SK-N-SH (cell line): ENCODE measurements around the gene DNAJC13. TPM values are rescaled to one million over a fixed set of nuclear protein-coding genes. Genes with fewer than 3 reads are reported as not detected.

Source experiments
- CTCF ChIA-PET: fragments of 300-600, 350-600 bp; formaldehyde crosslinking; extraction: SDS; loops from one replicate; lab custom pipeline; 2021; lab: Yijun Ruan, JAX
- POLR2A ChIA-PET: fragments of 350-600 bp; sonication (Branson Sonifier 250); formaldehyde crosslinking; extraction: SDS; loops from one replicate; lab custom pipeline; 2020; ENCODE audit warnings: antibody characterized with exemption, inconsistent platforms; lab: Yijun Ruan, JAX
- DNase-seq: peaks from one replicate; pipeline ENCODE4 v3.0.0; 2012
- H2AFZ ChIP-seq: fragments of 200-600 bp; sonication (generic); 2 replicates; pipeline ENCODE4 v1.8.1; 2016; ENCODE audit warnings: antibody characterized with exemption, mild to moderate bottlenecking, low read depth
- H3F3A ChIP-seq: fragments of 200-600 bp; sonication (generic); replicated peaks from 2 replicates; pipeline ENCODE3; 2016; ENCODE audit warnings: antibody characterized with exemption, mild to moderate bottlenecking; ENCODE audit not compliant: insufficient read depth
- H3K27ac ChIP-seq, 2 experiments: fragments of 200-500 bp in 1 of 2; fragments of 200-600 bp in 1 of 2; sonication (Bioruptor generic) in 1 of 2; sonication (generic), shearing (Covaris generic) in 1 of 2; 2 replicates each; pipeline versions ENCODE4 v1.5.1 to v1.6.1; 2014 to 2016; ENCODE audit warnings: low read depth in 2 of 2, inconsistent platforms in 1 of 2, low read length in 1 of 2, mild to moderate bottlenecking in 1 of 2, mixed read lengths in 1 of 2
- H3K27me3 ChIP-seq: fragments of 200-600 bp; sonication (generic), shearing (Covaris generic); 2 replicates; pipeline ENCODE4 v1.6.1; 2016; ENCODE audit warnings: mixed run types; ENCODE audit not compliant: insufficient read depth
- H3K36me3 ChIP-seq, 2 experiments: fragments of 200-500 bp in 1 of 2; fragments of 200-600 bp in 1 of 2; sonication (Bioruptor generic) in 1 of 2; sonication (generic) in 1 of 2; replicated peaks in 1 of 2; 2 replicates each; pipeline versions ENCODE3 to v1.5.1; 2014 to 2016; ENCODE audit warnings: low read length in 1 of 2, mild to moderate bottlenecking in 1 of 2; ENCODE audit not compliant: insufficient read depth in 2 of 2, control insufficient read depth in 1 of 2
- H3K4me1 ChIP-seq, 2 experiments: fragments of 200-500 bp in 1 of 2; fragments of 200-600 bp in 1 of 2; sonication (Bioruptor generic) in 1 of 2; sonication (generic), shearing (Covaris generic) in 1 of 2; 2 replicates each; pipeline versions ENCODE4 v1.5.1 to v1.6.1; 2014 to 2016; ENCODE audit warnings: low read depth in 1 of 2, low read length in 1 of 2, mixed run types in 1 of 2; ENCODE audit not compliant: insufficient read depth in 2 of 2, control insufficient read depth in 1 of 2
- H3K4me2 ChIP-seq: fragments of 200-600 bp; sonication (generic), shearing (Covaris generic); 2 replicates; pipeline ENCODE4 v1.6.1; 2017; ENCODE audit warnings: mixed run types
- H3K4me3 ChIP-seq, 2 experiments: fragments of 200-500 bp in 1 of 2; fragments of 200-600 bp in 1 of 2; sonication (Bioruptor generic) in 1 of 2; sonication (generic), shearing (Covaris generic) in 1 of 2; 2 replicates each; pipeline versions ENCODE4 v1.5.1 to v1.8.1; 2014 to 2016; ENCODE audit warnings: low read depth in 2 of 2, inconsistent platforms in 1 of 2, low read length in 1 of 2, mild to moderate bottlenecking in 1 of 2, mixed read lengths in 1 of 2, moderate library complexity in 1 of 2
- H3K79me2 ChIP-seq: fragments of 200-600 bp; sonication (generic); 2 replicates; pipeline ENCODE4 v1.8.1; 2017; ENCODE audit warnings: mild to moderate bottlenecking; ENCODE audit not compliant: insufficient read depth
- H3K9ac ChIP-seq: fragments of 200-600 bp; sonication (generic); 2 replicates; pipeline ENCODE4 v1.6.1; 2017; ENCODE audit warnings: mixed run types
- H3K9me2 ChIP-seq: fragments of 200-600 bp; sonication (generic); 2 replicates; pipeline ENCODE4 v1.6.1; 2017; ENCODE audit warnings: mixed run types
- H3K9me3 ChIP-seq: fragments of 200-600 bp; sonication (generic); 2 replicates; pipeline ENCODE4 v1.6.1; 2017; ENCODE audit warnings: mixed run types, mild to moderate bottlenecking, moderate library complexity
- H4K20me1 ChIP-seq: fragments of 200-600 bp; sonication (generic); 2 replicates; pipeline ENCODE4 v1.6.1; 2017; ENCODE audit warnings: mild to moderate bottlenecking, mixed run types; ENCODE audit not compliant: insufficient read depth
- EZH2phosphoT487 ChIP-seq: fragments of 200-600 bp; sonication (generic); IDR thresholded peaks from 2 replicates; pipeline ENCODE4 v1.6.1; 2017; ENCODE audit warnings: low read depth, mixed run types, mild to moderate bottlenecking, antibody characterized with exemption, moderate library complexity, borderline replicate concordance
- GABPA ChIP-seq: IDR thresholded peaks from 2 replicates; pipeline ENCODE4 v1.4.0; 2012; ENCODE audit warnings: low read depth, mild to moderate bottlenecking
- GATA2 ChIP-seq: sonication (generic); formaldehyde crosslinking; IDR thresholded peaks from 2 replicates; pipeline ENCODE4 v1.5.0; 2020; ENCODE audit warnings: mild to moderate bottlenecking, missing genetic modification reagents
- JUND ChIP-seq: IDR thresholded peaks from 2 replicates; pipeline ENCODE4 v1.4.0; 2012
- RFX5 ChIP-seq: IDR thresholded peaks from 2 replicates; pipeline ENCODE4 v1.6.1; 2012; ENCODE audit warnings: mild to moderate bottlenecking, improper control_type of control experiment, low read length
- YY1 ChIP-seq: IDR thresholded peaks from 2 replicates; pipeline ENCODE4 v1.4.0; 2012; ENCODE audit warnings: low read depth, mild to moderate bottlenecking
- WGBS: methylation state at CpG from one replicate; pipeline ENCODE4 v1.1.6; 2017; ENCODE audit warnings: low lambda C conversion rate; 5-methylcytosine and 5-hydroxymethylcytosine counted together
- polyA plus RNA-seq, 3 experiments: library from polyadenylated mRNA; depleted of rRNA; stranded (reverse); fragments of >200 nt; gene quantifications; 2 replicates each; pipeline ENCODE4 v1.2.3, GENCODE V29; 2012
- TF ChIP-seq, protein P1 (sequence below): fragments of 150-350 bp; IDR thresholded peaks from 2 replicates; pipeline ENCODE4 v1.6.1; 2016; ENCODE audit warnings: mild to moderate bottlenecking, low read depth, low read length
- TF ChIP-seq, protein P2 (sequence below): IDR thresholded peaks from 2 replicates; pipeline ENCODE4 v1.4.0; 2012; ENCODE audit warnings: low read depth
- TF ChIP-seq, protein P3 (sequence below): fragments of 150-350 bp; IDR thresholded peaks from 2 replicates; pipeline ENCODE4 v1.6.1; 2017; ENCODE audit warnings: antibody characterized with exemption, low read length, low read depth, borderline replicate concordance
- TF ChIP-seq, protein P4 (sequence below): IDR thresholded peaks from 2 replicates; pipeline ENCODE4; 2012
- TF ChIP-seq, protein P5 (sequence below): IDR thresholded peaks from 2 replicates; pipeline ENCODE4 v1.4.0; 2012; ENCODE audit warnings: low read depth, borderline replicate concordance

The DNAJC13 gene
- polyA plus RNA-seq, 1 of the 3 experiments (the other 2 are of a cell fraction), result 10.8 TPM

DNA sequence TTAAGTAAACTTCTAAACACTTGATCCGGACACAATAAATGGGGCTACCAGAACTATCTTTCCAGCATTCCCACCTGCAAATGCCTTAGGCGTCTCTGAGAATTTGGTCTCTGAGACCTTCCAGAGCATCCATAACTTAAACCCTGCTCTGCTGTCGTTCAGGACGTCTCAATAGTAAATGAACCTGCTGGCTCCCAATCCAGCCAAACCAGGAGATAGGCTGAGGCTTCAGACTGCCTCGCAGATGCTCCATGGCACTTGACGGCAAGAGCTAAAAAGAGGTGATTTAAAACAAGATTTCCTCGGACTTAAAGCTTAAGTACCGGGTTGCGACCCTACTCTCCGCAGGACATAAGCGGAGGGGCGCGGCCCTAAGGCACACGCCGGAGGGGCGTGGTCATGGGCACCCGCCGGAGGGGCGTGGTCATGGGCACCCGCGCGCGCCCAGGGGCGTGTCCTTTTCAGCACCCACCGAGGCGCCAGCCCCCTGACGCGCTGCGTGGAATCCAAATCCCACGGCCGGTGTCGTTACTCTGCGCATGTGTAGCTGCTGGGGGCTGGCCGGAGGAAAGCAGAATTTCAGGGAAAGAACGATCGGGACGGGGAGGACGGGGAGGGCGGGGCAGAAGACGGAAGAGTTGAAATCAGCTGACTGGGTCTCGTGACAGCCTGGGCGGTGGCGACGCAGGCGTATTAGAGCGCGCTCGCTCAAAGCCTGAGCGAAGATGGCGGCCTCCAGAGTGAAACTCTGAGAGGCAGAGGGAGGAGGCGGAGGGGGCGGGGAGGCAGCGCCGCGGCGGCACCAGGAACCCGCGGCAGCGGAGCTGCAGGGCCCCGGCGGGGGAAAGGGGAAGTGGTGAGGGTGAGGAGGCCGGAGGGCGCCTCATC, at the start of gene DNAJC13 (continued):
- no peak for TF ChIP-seq RFX5
- TF ChIP-seq, protein P1, sequence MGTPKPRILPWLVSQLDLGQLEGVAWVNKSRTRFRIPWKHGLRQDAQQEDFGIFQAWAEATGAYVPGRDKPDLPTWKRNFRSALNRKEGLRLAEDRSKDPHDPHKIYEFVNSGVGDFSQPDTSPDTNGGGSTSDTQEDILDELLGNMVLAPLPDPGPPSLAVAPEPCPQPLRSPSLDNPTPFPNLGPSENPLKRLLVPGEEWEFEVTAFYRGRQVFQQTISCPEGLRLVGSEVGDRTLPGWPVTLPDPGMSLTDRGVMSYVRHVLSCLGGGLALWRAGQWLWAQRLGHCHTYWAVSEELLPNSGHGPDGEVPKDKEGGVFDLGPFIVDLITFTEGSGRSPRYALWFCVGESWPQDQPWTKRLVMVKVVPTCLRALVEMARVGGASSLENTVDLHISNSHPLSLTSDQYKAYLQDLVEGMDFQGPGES, result no peak
- TF ChIP-seq GATA2 (CRISPR knock-in tag), result no peak
- TF ChIP-seq, protein P2, sequence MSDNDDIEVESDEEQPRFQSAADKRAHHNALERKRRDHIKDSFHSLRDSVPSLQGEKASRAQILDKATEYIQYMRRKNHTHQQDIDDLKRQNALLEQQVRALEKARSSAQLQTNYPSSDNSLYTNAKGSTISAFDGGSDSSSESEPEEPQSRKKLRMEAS, result peak; percentile 24; the same call in 1 of the 2 replicates
- TF ChIP-seq, protein P3, sequence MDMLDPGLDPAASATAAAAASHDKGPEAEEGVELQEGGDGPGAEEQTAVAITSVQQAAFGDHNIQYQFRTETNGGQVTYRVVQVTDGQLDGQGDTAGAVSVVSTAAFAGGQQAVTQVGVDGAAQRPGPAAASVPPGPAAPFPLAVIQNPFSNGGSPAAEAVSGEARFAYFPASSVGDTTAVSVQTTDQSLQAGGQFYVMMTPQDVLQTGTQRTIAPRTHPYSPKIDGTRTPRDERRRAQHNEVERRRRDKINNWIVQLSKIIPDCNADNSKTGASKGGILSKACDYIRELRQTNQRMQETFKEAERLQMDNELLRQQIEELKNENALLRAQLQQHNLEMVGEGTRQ, result peak; percentile 86; the same call in 1 of the 2 replicates
- peak; percentile 94 for TF ChIP-seq YY1
- no peak for TF ChIP-seq EZH2phosphoT487
- TF ChIP-seq, protein P4, sequence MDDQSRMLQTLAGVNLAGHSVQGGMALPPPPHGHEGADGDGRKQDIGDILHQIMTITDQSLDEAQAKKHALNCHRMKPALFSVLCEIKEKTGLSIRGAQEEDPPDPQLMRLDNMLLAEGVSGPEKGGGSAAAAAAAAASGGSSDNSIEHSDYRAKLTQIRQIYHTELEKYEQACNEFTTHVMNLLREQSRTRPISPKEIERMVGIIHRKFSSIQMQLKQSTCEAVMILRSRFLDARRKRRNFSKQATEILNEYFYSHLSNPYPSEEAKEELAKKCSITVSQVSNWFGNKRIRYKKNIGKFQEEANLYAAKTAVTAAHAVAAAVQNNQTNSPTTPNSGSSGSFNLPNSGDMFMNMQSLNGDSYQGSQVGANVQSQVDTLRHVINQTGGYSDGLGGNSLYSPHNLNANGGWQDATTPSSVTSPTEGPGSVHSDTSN, result no peak

DNA sequence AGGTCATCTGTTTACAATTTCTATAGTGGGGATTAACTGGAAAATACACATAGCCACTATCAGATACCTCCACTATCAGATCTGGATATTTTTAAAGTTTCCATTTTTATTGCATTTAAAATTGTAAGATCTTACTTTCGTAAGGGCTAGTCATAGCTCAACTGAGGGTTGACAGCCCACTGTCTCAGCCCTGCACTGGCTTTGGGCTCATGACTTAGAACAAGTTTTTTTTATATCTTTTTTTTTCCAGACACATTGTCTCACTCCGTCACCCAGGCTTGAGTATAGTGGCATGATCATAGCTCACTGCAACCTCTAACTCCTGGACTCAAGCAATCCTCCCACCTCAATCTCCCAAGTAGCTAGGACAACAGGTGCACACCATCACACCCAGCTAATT, 48.8 kb upstream of the DNAJC13 start:
- no peak overlapping the region for H3K9ac ChIP-seq
- ChIA-PET CTCF (interaction anchor here (1.0 to 3.4 kb wide), 4 partner anchors 13 to 31 kb away, joined by 3 to 12 read pairs (median 4); no protein-coding TSS in a partner anchor), POLR2A (interaction anchor here (0.6 kb wide), 1 partner anchor 10 kb away, joined by 4 read pairs; no protein-coding TSS in a partner anchor)
- H3K4me3 ChIP-seq, result no peak overlapping the region
- no peaks in the 10 kb centered on the region for H3F3A ChIP-seq
- H3K27me3 ChIP-seq, result no peaks in the 10 kb centered on the region
- no peak overlapping the region for H2AFZ ChIP-seq
- H3K36me3 ChIP-seq, result no peaks in the 10 kb centered on the region
- no peaks in the 10 kb centered on the region for H3K79me2 ChIP-seq
- no peak overlapping the region for H3K27ac ChIP-seq
- H3K9me3 ChIP-seq, result no peaks in the 10 kb centered on the region
- no peak for DNase-seq
- TF ChIP-seq GABPA (no peak), JUND (no peak), RFX5 (no peak)
- TF ChIP-seq, protein P5, sequence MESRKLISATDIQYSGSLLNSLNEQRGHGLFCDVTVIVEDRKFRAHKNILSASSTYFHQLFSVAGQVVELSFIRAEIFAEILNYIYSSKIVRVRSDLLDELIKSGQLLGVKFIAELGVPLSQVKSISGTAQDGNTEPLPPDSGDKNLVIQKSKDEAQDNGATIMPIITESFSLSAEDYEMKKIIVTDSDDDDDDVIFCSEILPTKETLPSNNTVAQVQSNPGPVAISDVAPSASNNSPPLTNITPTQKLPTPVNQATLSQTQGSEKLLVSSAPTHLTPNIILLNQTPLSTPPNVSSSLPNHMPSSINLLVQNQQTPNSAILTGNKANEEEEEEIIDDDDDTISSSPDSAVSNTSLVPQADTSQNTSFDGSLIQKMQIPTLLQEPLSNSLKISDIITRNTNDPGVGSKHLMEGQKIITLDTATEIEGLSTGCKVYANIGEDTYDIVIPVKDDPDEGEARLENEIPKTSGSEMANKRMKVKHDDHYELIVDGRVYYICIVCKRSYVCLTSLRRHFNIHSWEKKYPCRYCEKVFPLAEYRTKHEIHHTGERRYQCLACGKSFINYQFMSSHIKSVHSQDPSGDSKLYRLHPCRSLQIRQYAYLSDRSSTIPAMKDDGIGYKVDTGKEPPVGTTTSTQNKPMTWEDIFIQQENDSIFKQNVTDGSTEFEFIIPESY, result no peak
- 37% methylated on average over 2 of the region's 2 CpGs for WGBS
- H3K9me2 ChIP-seq, result no peaks in the 10 kb centered on the region
- peaks cover 0 to 3% of the 10 kb centered on the region in 2 experiments; a peak in 1 of 4 replicates for H3K4me1 ChIP-seq
- H3K4me2 ChIP-seq, result no peak overlapping the region
- H4K20me1 ChIP-seq, result no peaks in the 10 kb centered on the region
